DMS153 treated with DMSO at 0.1 percent for 48 hours (cell line): ENCODE results near the gene ANKRD23.

Source experiments
- DNase-seq: peaks from one replicate; lab custom pipeline; 2025; ENCODE audit not compliant: unreplicated experiment; lab: John Stamatoyannopoulos, UW

Gene ANKRD23

GRCh38 chr2:96839875-96840850 lies 3.7 kb downstream of the ANKRD23 start:
- DNase-seq: no peak

- DNase-seq: no peak
These were observed 4.4 kb downstream of the ANKRD23 start for GRCh38 chr2:96839293-96839874.

GRCh38 chr2:96838345-96839292 lies 5.2 kb downstream of the ANKRD23 start:
- DNase-seq: no peak

GRCh38 chr2:96837575-96837974 lies 6.2 kb downstream of the ANKRD23 start:
- no peak for DNase-seq

GRCh38 chr2:96835830-96836229 lies 8.0 kb downstream of the ANKRD23 start:
- no peak for DNase-seq

GRCh38 chr2:96832754-96833507 lies 10.9 kb downstream of the ANKRD23 start:
- peak; percentile 87 for DNase-seq

- no peak for DNase-seq
These were observed 11.4 kb downstream of the ANKRD23 start for GRCh38 chr2:96832408-96832753.

GRCh38 chr2:96831679-96832078 lies 12.1 kb downstream of the ANKRD23 start:
- DNase-seq: no peak

GRCh38 chr2:96830044-96830562 lies 13.7 kb downstream of the ANKRD23 start:
- DNase-seq: no peak

- DNase-seq: no peak
These were observed 14.9 kb downstream of the ANKRD23 start for GRCh38 chr2:96828874-96829273.

GRCh38 chr2:96828436-96828835 lies 15.4 kb downstream of the ANKRD23 start:
- DNase-seq: no peak

- DNase-seq: no peak
These were observed 17.1 kb downstream of the ANKRD23 start for GRCh38 chr2:96826546-96827278.

GRCh38 chr2:96825057-96825456 lies 18.8 kb downstream of the ANKRD23 start:
- DNase-seq: no peak

- no peak for DNase-seq
These were observed 19.5 kb downstream of the ANKRD23 start for GRCh38 chr2:96824079-96824870.

GRCh38 chr2:96823198-96823597 lies 20.6 kb downstream of the ANKRD23 start:
- no peak for DNase-seq

GRCh38 chr2:96822786-96823185 lies 21.0 kb downstream of the ANKRD23 start:
- no peak for DNase-seq

GRCh38 chr2:96821113-96821675 lies 22.6 kb downstream of the ANKRD23 start:
- no peak for DNase-seq

GRCh38 chr2:96819876-96820511 lies 23.8 kb downstream of the ANKRD23 start:
- DNase-seq: no peak
